HEK293 (cell line): Measurements from ENCODE around the gene KRTAP12-3.

ENCODE experiments used
- CTCF ChIA-PET: fragments of 350-600 bp; formaldehyde crosslinking; extraction: SDS; loops from one replicate; lab custom pipeline; 2021; ENCODE audit warnings: antibody characterized with exemption; lab: Yijun Ruan, JAX
- POLR2A ChIA-PET: fragments of 300-600 bp; formaldehyde crosslinking; extraction: SDS; loops from one replicate; lab custom pipeline; 2020; ENCODE audit warnings: antibody characterized with exemption, inconsistent platforms; lab: Yijun Ruan, JAX
- H3K27ac ChIP-seq: fragments of 200-500 bp; sonication (Bioruptor generic); 2 replicates; pipeline ENCODE4 v1.5.1; 2014; ENCODE audit warnings: low read depth, low read length, control low read depth, inconsistent platforms; ENCODE audit errors: extremely low read depth
- H3K36me3 ChIP-seq, 2 experiments: fragments of 200-500 bp in 1 of 2; sonication (Bioruptor generic) in 1 of 2; 1 replicate in 1 of 2; 2 replicates in 1 of 2; pipeline ENCODE4 v1.5.1; 2014 to 2017; ENCODE audit warnings: inconsistent platforms in 2 of 2, low read length in 2 of 2; ENCODE audit not compliant: control insufficient read depth in 2 of 2, insufficient read depth in 1 of 2
- H3K4me1 ChIP-seq: fragments of 200-500 bp; sonication (Bioruptor generic); 2 replicates; pipeline ENCODE4 v1.5.1; 2014; ENCODE audit warnings: mild to moderate bottlenecking, low read length, inconsistent platforms; ENCODE audit not compliant: control insufficient read depth, insufficient read depth
- H3K4me3 ChIP-seq: 2 replicates; pipeline ENCODE4 v1.5.1; 2011; ENCODE audit warnings: low read depth, mild to moderate bottlenecking, control low read depth, low read length, moderate library complexity
- H3K9me3 ChIP-seq: fragments of 200-500 bp; sonication (Bioruptor generic); 2 replicates; pipeline ENCODE4 v1.5.1; 2014; ENCODE audit warnings: low read depth, low read length, inconsistent platforms; ENCODE audit not compliant: control insufficient read depth, insufficient read depth
- CTCF ChIP-seq: fragments of 450-650 bp; formaldehyde crosslinking; IDR thresholded peaks from 2 replicates; pipeline ENCODE4 v1.5.1; 2016; ENCODE audit warnings: missing biosample characterization, missing genetic modification characterization
- EGR2 ChIP-seq: fragments of 450-650 bp; formaldehyde crosslinking; IDR thresholded peaks from 2 replicates; pipeline ENCODE4 v1.5.1; 2016; ENCODE audit warnings: low read depth, missing biosample characterization, missing genetic modification characterization
- HOXD13 ChIP-seq: sonication (generic); formaldehyde crosslinking; IDR thresholded peaks from 2 replicates; pipeline ENCODE4 v1.8.0; 2022; ENCODE audit warnings: missing genetic modification reagents, borderline replicate concordance
- KLF1 ChIP-seq: fragments of 450-650 bp; formaldehyde crosslinking; IDR thresholded peaks from 2 replicates; pipeline ENCODE4 v1.5.1; 2016; ENCODE audit warnings: missing biosample characterization, missing genetic modification characterization
- OVOL3 ChIP-seq: fragments of 450-650 bp; formaldehyde crosslinking; IDR thresholded peaks from 2 replicates; pipeline ENCODE4 v1.5.1; 2016; ENCODE audit warnings: missing biosample characterization, missing genetic modification characterization
- PRDM10 ChIP-seq: fragments of 450-650 bp; formaldehyde crosslinking; IDR thresholded peaks from 2 replicates; pipeline ENCODE4 v1.5.1; 2016; ENCODE audit warnings: missing biosample characterization, missing genetic modification characterization
- ZBTB26 ChIP-seq: fragments of 450-650 bp; formaldehyde crosslinking; optimal IDR thresholded peaks from 2 replicates; pipeline ENCODE3; 2016; ENCODE audit warnings: missing biosample characterization, mild to moderate bottlenecking, missing genetic modification characterization
- ZBTB8A ChIP-seq: fragments of 450-650 bp; formaldehyde crosslinking; IDR thresholded peaks from 2 replicates; pipeline ENCODE4 v1.5.1; 2016; ENCODE audit warnings: missing biosample characterization, missing genetic modification characterization
- ZNF175 ChIP-seq: fragments of 450-650 bp; formaldehyde crosslinking; IDR thresholded peaks from 2 replicates; pipeline ENCODE4 v1.5.1; 2016; ENCODE audit warnings: missing biosample characterization, missing genetic modification characterization
- ZNF2 ChIP-seq: fragments of 450-650 bp; formaldehyde crosslinking; IDR thresholded peaks from 2 replicates; pipeline ENCODE4 v1.5.1; 2016; ENCODE audit warnings: missing biosample characterization, missing genetic modification characterization
- ZNF394 ChIP-seq: fragments of 450-650 bp; formaldehyde crosslinking; IDR thresholded peaks from 2 replicates; pipeline ENCODE4 v1.5.1; 2016; ENCODE audit warnings: missing biosample characterization, missing genetic modification characterization, mild to moderate bottlenecking, moderate library complexity, borderline replicate concordance
- ZNF404 ChIP-seq: fragments of 450-650 bp; formaldehyde crosslinking; IDR thresholded peaks from 2 replicates; pipeline ENCODE4 v1.5.1; 2017; ENCODE audit warnings: missing biosample characterization, missing genetic modification characterization
- ZNF48 ChIP-seq: fragments of 450-650 bp; formaldehyde crosslinking; IDR thresholded peaks from 2 replicates; pipeline ENCODE4 v1.5.1; 2016; ENCODE audit warnings: missing biosample characterization, missing genetic modification characterization
- ZNF549 ChIP-seq: fragments of 450-650 bp; IDR thresholded peaks from 2 replicates; pipeline ENCODE4 v1.5.1; 2018; ENCODE audit warnings: missing biosample characterization, missing genetic modification characterization, mild to moderate bottlenecking, inconsistent platforms, moderate library complexity
- ZNF558 ChIP-seq: fragments of 450-650 bp; formaldehyde crosslinking; IDR thresholded peaks from 2 replicates; pipeline ENCODE4 v1.5.1; 2016; ENCODE audit warnings: missing biosample characterization, missing genetic modification characterization
- ZNF645 ChIP-seq: fragments of 450-650 bp; formaldehyde crosslinking; IDR thresholded peaks from 2 replicates; pipeline ENCODE4; 2016; ENCODE audit warnings: missing biosample characterization, missing genetic modification characterization

KRTAP12-3 gene

GRCh38 chr21:44650973-44651675, 6.6 kb upstream of the KRTAP12-3 start:
- Histone ChIP-seq H3K4me1 (no peaks in the 10 kb centered on the region), H3K9me3 (no peaks in the 10 kb centered on the region), H3K4me3 (no peak overlapping the region), H3K36me3 (no peaks in the 10 kb centered on the region)
- TF ChIP-seq ZBTB8A = no peak
- TF ChIP-seq EGR2 = no peak
- no peak for TF ChIP-seq ZNF2 (tag by site-specific recombination)
- no peak for TF ChIP-seq ZBTB26
- TF ChIP-seq CTCF = no peak
- no peak for TF ChIP-seq ZNF558
- TF ChIP-seq ZNF48 (tag by site-specific recombination) = no peak
- TF ChIP-seq, all 188 proteins: peak for 0
- ChIA-PET CTCF (interaction anchor here (0.6 kb wide), 1 partner anchor 21 kb away, joined by 3 read pairs; no protein-coding TSS in a partner anchor), POLR2A (no interaction called here)
- H3K27ac ChIP-seq = no peak overlapping the region

- ChIA-PET CTCF (no interaction called here), POLR2A (no interaction called here)
- Histone ChIP-seq H3K27ac (no peak overlapping the region), H3K4me3 (no peak overlapping the region), H3K4me1 (no peaks in the 10 kb centered on the region), H3K36me3 (no peaks in the 10 kb centered on the region), H3K9me3 (no peaks in the 10 kb centered on the region)
- TF ChIP-seq KLF1 (tag by site-specific recombination) = no peak
- TF ChIP-seq ZNF404 (tag by site-specific recombination) = no peak
- TF ChIP-seq ZBTB8A = no peak
- no peak for TF ChIP-seq OVOL3 (tag by site-specific recombination)
- TF ChIP-seq PRDM10 (tag by site-specific recombination) = no peak
- TF ChIP-seq ZNF549 (tag by site-specific recombination) = no peak
- no peak for TF ChIP-seq ZNF394 (tag by site-specific recombination)
- TF ChIP-seq ZNF175 (tag by site-specific recombination) = no peak
- TF ChIP-seq ZNF645 = no peak
- TF ChIP-seq HOXD13 (CRISPR knock-in tag) = no peak
- TF ChIP-seq CTCF = no peak
Observed at GRCh38 chr21:44653123-44653522, 4.6 kb upstream of the KRTAP12-3 start.
